HEK293 (cell line): Measurements from ENCODE around the gene PDK4.

ENCODE experiments used
- CTCF ChIA-PET: fragments of 350-600 bp; formaldehyde crosslinking; extraction: SDS; loops from one replicate; lab custom pipeline; 2021; ENCODE audit warnings: antibody characterized with exemption; lab: Yijun Ruan, JAX
- POLR2A ChIA-PET: fragments of 300-600 bp; formaldehyde crosslinking; extraction: SDS; loops from one replicate; lab custom pipeline; 2020; ENCODE audit warnings: antibody characterized with exemption, inconsistent platforms; lab: Yijun Ruan, JAX
- H3K27ac ChIP-seq: fragments of 200-500 bp; sonication (Bioruptor generic); 2 replicates; pipeline ENCODE4 v1.5.1; 2014; ENCODE audit warnings: low read depth, low read length, control low read depth, inconsistent platforms; ENCODE audit errors: extremely low read depth
- H3K36me3 ChIP-seq, 2 experiments: fragments of 200-500 bp in 1 of 2; sonication (Bioruptor generic) in 1 of 2; 1 replicate in 1 of 2; 2 replicates in 1 of 2; pipeline ENCODE4 v1.5.1; 2014 to 2017; ENCODE audit warnings: inconsistent platforms in 2 of 2, low read length in 2 of 2; ENCODE audit not compliant: control insufficient read depth in 2 of 2, insufficient read depth in 1 of 2
- H3K4me1 ChIP-seq: fragments of 200-500 bp; sonication (Bioruptor generic); 2 replicates; pipeline ENCODE4 v1.5.1; 2014; ENCODE audit warnings: mild to moderate bottlenecking, low read length, inconsistent platforms; ENCODE audit not compliant: control insufficient read depth, insufficient read depth
- H3K4me3 ChIP-seq: 2 replicates; pipeline ENCODE4 v1.5.1; 2011; ENCODE audit warnings: low read depth, mild to moderate bottlenecking, control low read depth, low read length, moderate library complexity
- H3K9me3 ChIP-seq: fragments of 200-500 bp; sonication (Bioruptor generic); 2 replicates; pipeline ENCODE4 v1.5.1; 2014; ENCODE audit warnings: low read depth, low read length, inconsistent platforms; ENCODE audit not compliant: control insufficient read depth, insufficient read depth
- KLF9 ChIP-seq: fragments of 450-650 bp; formaldehyde crosslinking; IDR thresholded peaks from 2 replicates; pipeline ENCODE4 v1.5.1; 2016; ENCODE audit warnings: missing biosample characterization, missing genetic modification characterization, low read depth
- MYNN ChIP-seq: fragments of 450-650 bp; formaldehyde crosslinking; IDR thresholded peaks from 2 replicates; pipeline ENCODE4 v1.5.1; 2016; ENCODE audit warnings: missing biosample characterization, missing genetic modification characterization, borderline replicate concordance
- PATZ1 ChIP-seq: fragments of 450-650 bp; formaldehyde crosslinking; IDR thresholded peaks from 2 replicates; pipeline ENCODE4 v1.5.1; 2016; ENCODE audit warnings: missing biosample characterization, missing genetic modification characterization
- SCRT1 ChIP-seq: fragments of 450-650 bp; formaldehyde crosslinking; IDR thresholded peaks from 2 replicates; pipeline ENCODE4 v1.5.1; 2016; ENCODE audit warnings: missing biosample characterization, missing genetic modification characterization, borderline replicate concordance
- SETDB1 ChIP-seq: IDR thresholded peaks from one replicate; pipeline ENCODE4 v1.6.1; 2017; ENCODE audit warnings: mild to moderate bottlenecking, low read length, moderate library complexity, mixed read lengths; ENCODE audit not compliant: insufficient read length
- TRIM28 ChIP-seq: IDR thresholded peaks from 2 replicates; pipeline ENCODE4 v1.6.1; 2011; ENCODE audit warnings: low read length, control low read depth, borderline replicate concordance
- WT1 ChIP-seq: fragments of 450-650 bp; formaldehyde crosslinking; IDR thresholded peaks from 2 replicates; pipeline ENCODE4 v1.5.1; 2016; ENCODE audit warnings: missing biosample characterization, missing genetic modification characterization
- ZBTB20 ChIP-seq: fragments of 450-650 bp; formaldehyde crosslinking; IDR thresholded peaks from 2 replicates; pipeline ENCODE4 v1.5.1; 2016; ENCODE audit warnings: missing biosample characterization, missing genetic modification characterization
- ZBTB26 ChIP-seq: fragments of 450-650 bp; formaldehyde crosslinking; optimal IDR thresholded peaks from 2 replicates; pipeline ENCODE3; 2016; ENCODE audit warnings: missing biosample characterization, mild to moderate bottlenecking, missing genetic modification characterization
- ZFP69B ChIP-seq: fragments of 450-650 bp; formaldehyde crosslinking; IDR thresholded peaks from 2 replicates; pipeline ENCODE4 v1.5.1; 2016; ENCODE audit warnings: missing biosample characterization, missing genetic modification characterization
- ZNF112 ChIP-seq: fragments of 450-650 bp; formaldehyde crosslinking; IDR thresholded peaks from 2 replicates; pipeline ENCODE4 v1.5.0; 2017; ENCODE audit warnings: missing biosample characterization, missing genetic modification characterization
- ZNF148 ChIP-seq: fragments of 450-650 bp; formaldehyde crosslinking; IDR thresholded peaks from 2 replicates; pipeline ENCODE4 v1.5.0; 2017; ENCODE audit warnings: missing biosample characterization, missing genetic modification characterization, borderline replicate concordance
- ZNF214 ChIP-seq: fragments of 450-650 bp; formaldehyde crosslinking; IDR thresholded peaks from 2 replicates; pipeline ENCODE4 v1.5.1; 2017; ENCODE audit warnings: missing biosample characterization, mild to moderate bottlenecking, missing genetic modification characterization, borderline replicate concordance
- ZNF335 ChIP-seq: fragments of 450-650 bp; formaldehyde crosslinking; conservative IDR thresholded peaks from 2 replicates; pipeline ENCODE4 v1.5.1; 2016; ENCODE audit warnings: missing biosample characterization, missing genetic modification characterization
- ZNF521 ChIP-seq: fragments of 450-650 bp; formaldehyde crosslinking; IDR thresholded peaks from 2 replicates; pipeline ENCODE4 v1.5.1; 2017; ENCODE audit warnings: missing biosample characterization, mild to moderate bottlenecking, missing genetic modification characterization
- ZNF549 ChIP-seq: fragments of 450-650 bp; IDR thresholded peaks from 2 replicates; pipeline ENCODE4 v1.5.1; 2018; ENCODE audit warnings: missing biosample characterization, missing genetic modification characterization, mild to moderate bottlenecking, inconsistent platforms, moderate library complexity
- ZNF558 ChIP-seq: fragments of 450-650 bp; formaldehyde crosslinking; IDR thresholded peaks from 2 replicates; pipeline ENCODE4 v1.5.1; 2016; ENCODE audit warnings: missing biosample characterization, missing genetic modification characterization
- ZNF658 ChIP-seq: fragments of 450-650 bp; formaldehyde crosslinking; IDR thresholded peaks from 2 replicates; pipeline ENCODE4; 2016; ENCODE audit warnings: missing biosample characterization, missing genetic modification characterization
- ZNF701 ChIP-seq: fragments of 450-650 bp; formaldehyde crosslinking; IDR thresholded peaks from 2 replicates; pipeline ENCODE4 v1.5.1; 2016; ENCODE audit warnings: missing biosample characterization, missing genetic modification characterization
- ZNF76 ChIP-seq: fragments of 450-650 bp; formaldehyde crosslinking; IDR thresholded peaks from 2 replicates; pipeline ENCODE4; 2016; ENCODE audit warnings: low read depth, missing biosample characterization, missing genetic modification characterization, borderline replicate concordance
- ZNF768 ChIP-seq: fragments of 450-650 bp; formaldehyde crosslinking; IDR thresholded peaks from 2 replicates; pipeline ENCODE4 v1.5.1; 2018; ENCODE audit warnings: missing biosample characterization, mild to moderate bottlenecking, missing genetic modification characterization
- ZNF777 ChIP-seq: fragments of 450-650 bp; formaldehyde crosslinking; IDR thresholded peaks from 2 replicates; pipeline ENCODE4 v1.5.1; 2017; ENCODE audit warnings: missing biosample characterization, missing genetic modification characterization, borderline replicate concordance
- ZNF837 ChIP-seq: fragments of 450-650 bp; formaldehyde crosslinking; IDR thresholded peaks from 2 replicates; pipeline ENCODE4 v1.5.1; 2016; ENCODE audit warnings: missing biosample characterization, missing genetic modification characterization
- ZNF843 ChIP-seq: fragments of 450-650 bp; formaldehyde crosslinking; IDR thresholded peaks from 2 replicates; pipeline ENCODE4 v1.5.1; 2016; ENCODE audit warnings: missing biosample characterization, missing genetic modification characterization
- ZSCAN23 ChIP-seq: fragments of 450-650 bp; formaldehyde crosslinking; IDR thresholded peaks from 2 replicates; pipeline ENCODE4 v1.5.1; 2016; ENCODE audit warnings: missing biosample characterization, missing genetic modification characterization
- ZXDB ChIP-seq: fragments of 450-650 bp; formaldehyde crosslinking; IDR thresholded peaks from 2 replicates; pipeline ENCODE4 v1.5.1; 2016; ENCODE audit warnings: missing biosample characterization, missing genetic modification characterization

Gene PDK4

GRCh38 chr7:95620631-95621030 is 24.3 kb upstream of the PDK4 start (continued):
- TF ChIP-seq ZNF335 (tag by site-specific recombination) (no peak), PATZ1 (tag by site-specific recombination) (no peak), ZNF558 (no peak), KLF9 (tag by site-specific recombination) (no peak), ZNF658 (tag by site-specific recombination) (no peak), SCRT1 (no peak)
- TF ChIP-seq, all 188 proteins: peak for 0

GRCh38 chr7:95619921-95620320 is 23.6 kb upstream of the PDK4 start:
- ChIA-PET POLR2A (no interaction called here), CTCF (interaction anchor here (0.8 kb wide), 1 partner anchor 66 kb away, joined by 4 read pairs; no protein-coding TSS in a partner anchor)
- Histone ChIP-seq H3K36me3 (no peaks in the 10 kb centered on the region), H3K27ac (no peak overlapping the region), H3K4me3 (no peak overlapping the region), H3K4me1 (no peaks in the 10 kb centered on the region), H3K9me3 (no peaks in the 10 kb centered on the region)
- TF ChIP-seq ZNF768 (tag by site-specific recombination) (no peak), ZNF112 (tag by site-specific recombination) (no peak), ZNF558 (no peak), TRIM28 (no peak)

GRCh38 chr7:95619517-95619916 is 23.2 kb upstream of the PDK4 start:
- no peaks in the 10 kb centered on the region for H3K9me3 ChIP-seq
- ChIA-PET CTCF (interaction anchor here (0.7 to 1.0 kb wide), 3 partner anchors 44 to 74 kb away, joined by 3 to 4 read pairs (median 3); no protein-coding TSS in a partner anchor), POLR2A (no interaction called here)
- no peaks in the 10 kb centered on the region for H3K36me3 ChIP-seq
- H3K27ac ChIP-seq: no peak overlapping the region
- no peaks in the 10 kb centered on the region for H3K4me1 ChIP-seq
- no peak overlapping the region for H3K4me3 ChIP-seq
- TF ChIP-seq ZNF76 (tag by site-specific recombination) (no peak), ZNF214 (no peak), ZNF837 (tag by site-specific recombination) (no peak), ZNF701 (tag by site-specific recombination) (no peak)
- TF ChIP-seq, all 188 proteins: peak for 0

GRCh38 chr7:95614442-95614940 is 18.2 kb upstream of the PDK4 start:
- H3K27ac ChIP-seq: no peak overlapping the region
- ChIA-PET POLR2A (no interaction called here), CTCF (interaction anchor here (1.6 kb wide), 1 partner anchor 103 kb away, joined by 6 read pairs; no protein-coding TSS in a partner anchor)
- H3K9me3 ChIP-seq: no peaks in the 10 kb centered on the region
- H3K4me1 ChIP-seq: peaks cover 4% of the 10 kb centered on the region; the same call in 1 of the 2 replicates
- H3K36me3 ChIP-seq: no peaks in the 10 kb centered on the region
- H3K4me3 ChIP-seq: no peak overlapping the region
- TF ChIP-seq ZBTB26 (no peak), ZNF558 (peak; percentile 95), SETDB1 (peak; percentile 53), ZNF777 (tag by site-specific recombination) (no peak), ZFP69B (tag by site-specific recombination) (no peak), WT1 (tag by site-specific recombination) (no peak), ZNF843 (no peak), ZSCAN23 (tag by site-specific recombination) (no peak), ZBTB20 (tag by site-specific recombination) (no peak), MYNN (tag by site-specific recombination) (no peak), ZNF521 (no peak), ZNF549 (tag by site-specific recombination) (no peak), ZNF148 (tag by site-specific recombination) (no peak), ZXDB (tag by site-specific recombination) (no peak)
